A172 (cell line): ENCODE measurements around the gene CEP120. TPM values are rescaled to one million over a fixed set of nuclear protein-coding genes. Genes with fewer than 3 reads are reported as not detected.

ENCODE experiments used
- DNase-seq: peaks from one replicate; pipeline ENCODE4 v3.0.0-alpha.2; 2015; ENCODE audit warnings: low spot score
- total RNA-seq: library from RNA; depleted of rRNA; stranded (reverse); fragments of >200 nt; shearing (Covaris generic); gene quantifications from 2 replicates; pipeline ENCODE4 v1.2.3, GENCODE V29; 2014; rRNA removed

Gene CEP120
- total RNA-seq, 1 experiment from 2014 or later: 22.3 TPM

- no peak for DNase-seq
Measured at GRCh38 chr5:123299136-123299535, 124.1 kb downstream of the CEP120 start.

- DNase-seq: no peak
Measured at GRCh38 chr5:123298335-123299030, 124.7 kb downstream of the CEP120 start.

DNA sequence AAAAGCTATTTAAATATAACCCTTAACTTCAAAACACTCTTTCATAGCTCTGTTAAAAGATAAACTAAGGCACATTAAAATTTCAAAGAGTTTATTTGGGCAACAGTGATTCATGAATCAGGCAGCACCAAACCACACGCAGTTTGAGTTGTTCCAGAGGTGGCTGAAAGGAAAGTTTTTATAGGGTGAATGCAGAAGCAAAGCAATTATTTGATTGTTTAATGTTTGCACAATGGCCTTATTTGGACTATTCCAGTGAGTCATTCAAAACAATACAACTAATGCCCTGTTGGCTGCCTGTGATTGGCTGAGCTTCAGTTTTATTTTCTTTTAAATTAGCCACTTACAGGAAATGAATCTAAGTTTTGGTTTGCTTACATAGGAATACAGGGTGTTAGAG is 125.3 kb downstream of the CEP120 start:
- no peak for DNase-seq

DNA sequence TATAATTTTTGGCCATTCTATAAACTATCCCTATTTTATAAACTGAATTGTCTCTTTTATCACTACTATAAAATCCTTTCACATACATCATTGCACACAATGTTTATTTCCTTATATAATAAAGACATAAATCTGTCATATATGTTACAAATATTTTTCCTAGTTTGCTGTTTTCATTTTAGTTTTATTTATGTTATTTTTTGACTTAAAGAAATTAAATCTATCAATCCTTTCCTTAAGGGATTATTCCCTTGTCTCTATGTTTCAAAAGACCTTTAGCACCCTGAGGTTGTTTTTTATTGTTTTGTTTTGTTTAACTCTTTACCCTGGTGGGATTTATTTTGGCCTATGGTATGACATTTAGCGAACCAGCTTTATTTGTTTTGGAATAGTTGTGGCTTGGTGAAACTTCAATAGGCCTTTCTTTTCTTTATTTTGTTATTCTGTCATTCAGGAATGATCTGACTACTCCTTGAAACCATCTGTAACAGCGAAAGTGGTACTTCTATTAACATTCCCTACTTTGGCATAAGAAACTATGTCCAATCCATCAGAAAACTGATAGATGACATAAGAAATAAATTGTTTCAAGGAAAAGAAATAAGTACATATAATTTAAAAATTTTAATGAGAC is 125.9 kb downstream of the CEP120 start:
- DNase-seq: no peak

Other genes starting within 250 kb of the CEP120 start
- 65.5 and 77.0 TPM in 2 replicates for gene CSNK1G3, start 88.8 kb upstream of the CEP120 start, total RNA-seq